Astrocyte (in vitro differentiated cells and primary cell): ENCODE measurements around the gene GABARAP.

Experiments
- CTCF ChIP-seq: IDR thresholded peaks from 2 replicates; pipeline ENCODE4 v1.5.1; 2011; ENCODE audit warnings: low read depth, mild to moderate bottlenecking, inconsistent platforms, low read length, moderate library complexity; ENCODE audit not compliant: insufficient read depth
- EZH2 ChIP-seq: IDR thresholded peaks from 2 replicates; pipeline ENCODE4 v1.6.1; 2012; ENCODE audit warnings: mild to moderate bottlenecking, low read length, inconsistent platforms; ENCODE audit not compliant: insufficient read depth

DNA sequence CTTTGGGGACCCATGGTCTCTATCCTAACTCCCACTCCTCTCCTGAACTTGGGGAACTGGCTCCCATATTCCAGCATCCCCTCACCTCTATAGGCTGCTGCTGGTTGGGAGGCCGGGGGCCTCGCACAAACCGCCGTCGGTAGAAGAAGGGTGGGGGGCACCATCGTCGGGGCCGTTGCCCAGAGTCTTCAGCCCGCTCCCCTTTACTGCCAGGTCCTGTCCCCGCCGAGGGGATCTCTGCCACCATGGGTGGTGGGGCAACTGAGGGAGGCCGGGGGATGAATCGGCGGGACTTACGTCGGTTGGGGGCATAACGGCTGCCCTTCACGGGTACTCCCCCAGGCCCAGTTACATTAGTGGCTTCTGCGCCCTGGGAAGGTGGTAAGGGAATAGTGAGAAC, 47.9 kb upstream of the GABARAP start:
- TF ChIP-seq CTCF (no peak), EZH2 (no peak)
